A673 (cell line): ENCODE data around the gene TMEM203. TPM values are rescaled to one million over a fixed set of nuclear protein-coding genes. Genes with fewer than 3 reads are reported as not detected.

Experiments
- BruUV-seq: library from RNA; stranded (reverse); fragments of 400-500 nt; replicated peaks from 2 replicates; lab custom pipeline; 2021; lab: Mats Ljungman, UMichigan
- CTCF ChIA-PET: fragments of 300-600 bp; sonication (Branson Sonifier 250); formaldehyde crosslinking; loops from one replicate; lab custom pipeline; 2022; ENCODE audit warnings: antibody characterized with exemption; lab: Charles Lee
- POLR2A ChIA-PET: fragments of 300-600 bp; sonication (Branson Sonifier 250); formaldehyde crosslinking; loops from one replicate; lab custom pipeline; 2022; ENCODE audit warnings: antibody characterized with exemption; ENCODE audit not compliant: low non-redundant PET; lab: Charles Lee
- DNase-seq: peaks from one replicate; pipeline ENCODE4 v3.0.0-alpha.2; 2015; ENCODE audit warnings: low spot score
- H3K27ac ChIP-seq: fragments of 200-600 bp; sonication (generic); 2 replicates; pipeline ENCODE4 v1.5.1; 2016; ENCODE audit warnings: mixed run types, low read depth, mild to moderate bottlenecking, mixed read lengths, antibody characterized with exemption, low read length; ENCODE audit not compliant: poor library complexity, severe bottlenecking
- H3K27me3 ChIP-seq: fragments of 200-600 bp; sonication (generic); replicated peaks from 2 replicates; pipeline ENCODE4 v1.6.1; 2017; ENCODE audit warnings: mixed run types, low read depth, mild to moderate bottlenecking, mixed read lengths, antibody characterized with exemption, low read length; ENCODE audit not compliant: insufficient read depth, poor library complexity
- H3K36me3 ChIP-seq: fragments of 200-600 bp; sonication (generic); 2 replicates; pipeline ENCODE4 v1.6.1; 2016; ENCODE audit warnings: mixed run types, mild to moderate bottlenecking, mixed read lengths, antibody characterized with exemption, low read length; ENCODE audit not compliant: insufficient read depth, poor library complexity, severe bottlenecking
- H3K4me1 ChIP-seq: fragments of 200-600 bp; sonication (generic); 2 replicates; pipeline ENCODE4 v1.6.1; 2017; ENCODE audit warnings: mixed run types, mild to moderate bottlenecking, mixed read lengths, antibody characterized with exemption, low read length; ENCODE audit not compliant: insufficient read depth, poor library complexity, severe bottlenecking
- H3K4me3 ChIP-seq: fragments of 200-600 bp; sonication (generic); 2 replicates; pipeline ENCODE4 v1.5.1; 2016; ENCODE audit warnings: low read depth, mixed run types, mild to moderate bottlenecking, mixed read lengths, low read length; ENCODE audit not compliant: poor library complexity, severe bottlenecking
- H3K9me3 ChIP-seq: fragments of 200-600 bp; sonication (generic); 2 replicates; pipeline ENCODE4 v1.6.1; 2016; ENCODE audit warnings: mixed run types, low read depth, mild to moderate bottlenecking, mixed read lengths, antibody characterized with exemption, low read length; ENCODE audit not compliant: poor library complexity, severe bottlenecking
- CTCF ChIP-seq: fragments of 300-800, 200-600 bp; sonication (generic); conservative IDR thresholded peaks from 2 replicates; pipeline ENCODE4 v1.5.1; 2017; ENCODE audit warnings: low read depth, mild to moderate bottlenecking, antibody characterized with exemption, low read length, moderate library complexity, mixed read lengths
- EZH2 ChIP-seq: fragments of 200-600 bp; sonication (generic); IDR thresholded peaks from 2 replicates; pipeline ENCODE4 v1.6.1; 2017; ENCODE audit warnings: borderline replicate concordance, low read depth, mild to moderate bottlenecking, mixed read lengths, antibody characterized with exemption, low read length; ENCODE audit not compliant: poor library complexity, severe bottlenecking
- intact Hi-C: fragments of 100-400 bp; cut with micrococcal nuclease; formaldehyde crosslinking; loops from one replicate; pipeline ENCODE4 v1.10.0; 2022; ENCODE audit not compliant: unreplicated experiment
- total RNA-seq: library from RNA; stranded (reverse); gene quantifications from 2 replicates; pipeline ENCODE4 v1.2.3, GENCODE V29; 2021

Gene TMEM203
- total RNA-seq, 1 experiment from 2014 or later: 37.5 TPM

- Histone ChIP-seq H3K4me3 (no peak overlapping the region), H3K9me3 (no peaks in the 10 kb centered on the region), H3K4me1 (peaks cover 10% of the 10 kb centered on the region), H3K27ac (no peak overlapping the region), H3K27me3 (no peaks in the 10 kb centered on the region), H3K36me3 (peaks cover 2% of the 10 kb centered on the region)
- DNase-seq: no peak
- no peak for TF ChIP-seq EZH2
- TF ChIP-seq CTCF: no peak
- intact Hi-C loops: no loop called here
- ChIA-PET CTCF (no interaction called here), POLR2A (interaction anchor here (0.7 kb wide), 1 partner anchor 126 kb away, joined by 3 read pairs; no protein-coding TSS in a partner anchor)
- no TSS peak for BruUV-seq
These were observed 13.6 kb downstream of the TMEM203 start for GRCh38 chr9:137191691-137192447.

- BruUV-seq: no TSS peak
These were observed 14.2 kb downstream of the TMEM203 start for GRCh38 chr9:137191245-137191644.

GRCh38 chr9:137190315-137190856 lies 15.1 kb downstream of the TMEM203 start:
- DNase-seq: no peak
- H3K4me1 ChIP-seq: peaks cover 10% of the 10 kb centered on the region
- H3K27ac ChIP-seq: no peak overlapping the region
- peaks cover 2% of the 10 kb centered on the region for H3K36me3 ChIP-seq
- no peaks in the 10 kb centered on the region for H3K9me3 ChIP-seq
- TF ChIP-seq CTCF: no peak; the same call in 1 of the 2 replicates
- no TSS peak for BruUV-seq
- no peaks in the 10 kb centered on the region for H3K27me3 ChIP-seq
- H3K4me3 ChIP-seq: no peak overlapping the region
- intact Hi-C loops: no loop called here
- ChIA-PET CTCF (interaction anchor here (0.6 to 0.8 kb wide), 2 partner anchors 52 to 58 kb away, joined by 3 to 4 read pairs; no protein-coding TSS in a partner anchor), POLR2A (no interaction called here)

More at GRCh38 chr9:137191245-137191644, 14.2 kb downstream of the TMEM203 start:
- intact Hi-C loops: no loop called here
- Histone ChIP-seq H3K27ac (no peak overlapping the region), H3K36me3 (peaks cover 2% of the 10 kb centered on the region), H3K9me3 (no peaks in the 10 kb centered on the region), H3K4me1 (peaks cover 10% of the 10 kb centered on the region), H3K27me3 (no peaks in the 10 kb centered on the region), H3K4me3 (no peak overlapping the region)
- TF ChIP-seq CTCF: no peak
- no peak for TF ChIP-seq EZH2
- no peak for DNase-seq
- CTCF ChIA-PET: no interaction called here
- POLR2A ChIA-PET: no interaction called here
